Fibroblast of skin of abdomen (primary cell): ENCODE results near the gene TMEM236.

Experiments used
- DNase-seq: peaks from one replicate; pipeline ENCODE4 v3.0.0-alpha.2; 2013

The TMEM236 gene

DNA sequence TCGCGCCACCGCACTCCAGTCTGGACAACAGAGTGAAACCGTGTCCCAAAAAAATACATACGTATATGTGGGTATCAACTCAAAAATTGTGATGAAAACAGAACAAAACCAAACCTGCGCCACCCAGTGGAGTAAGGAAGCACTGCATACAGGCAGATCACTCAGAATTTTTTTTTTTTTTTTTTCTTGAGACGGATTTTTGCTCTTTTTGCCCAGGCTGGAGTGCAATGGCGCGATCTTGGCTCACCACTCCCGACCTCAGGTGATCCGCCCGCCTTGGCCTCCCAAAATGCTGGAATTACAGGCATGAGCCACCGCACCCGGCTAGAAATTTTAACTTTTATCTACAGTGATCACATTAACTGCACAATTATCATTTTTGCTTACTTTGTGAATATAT is 9.1 kb upstream of the TMEM236 start:
- peak; percentile 52 for DNase-seq

DNA sequence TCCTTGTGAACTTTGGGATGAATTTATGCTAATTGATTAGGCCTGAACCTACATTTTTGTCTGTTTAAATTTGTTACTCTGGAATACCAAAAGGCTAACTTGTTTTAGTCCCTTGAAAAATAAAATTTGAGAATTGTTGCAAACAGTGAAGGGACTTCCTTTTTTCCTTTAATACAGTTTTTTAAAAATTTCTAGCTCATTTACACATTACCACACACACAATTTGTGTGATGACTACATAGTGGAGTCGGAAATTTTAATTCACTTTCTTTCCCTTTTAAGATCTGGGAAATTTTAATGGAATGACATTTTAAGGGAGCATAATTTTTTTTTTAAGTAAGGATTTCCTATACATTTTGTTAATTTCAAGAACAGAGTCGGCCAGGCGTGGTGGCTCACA is 8.6 kb upstream of the TMEM236 start:
- no peak for DNase-seq

GRCh38 chr10:17744341-17744861 is 7.6 kb upstream of the TMEM236 start:
- no peak for DNase-seq

- DNase-seq: peak; percentile 12
These were observed 4.0 kb upstream of the TMEM236 start for GRCh38 chr10:17747883-17748550.

DNA sequence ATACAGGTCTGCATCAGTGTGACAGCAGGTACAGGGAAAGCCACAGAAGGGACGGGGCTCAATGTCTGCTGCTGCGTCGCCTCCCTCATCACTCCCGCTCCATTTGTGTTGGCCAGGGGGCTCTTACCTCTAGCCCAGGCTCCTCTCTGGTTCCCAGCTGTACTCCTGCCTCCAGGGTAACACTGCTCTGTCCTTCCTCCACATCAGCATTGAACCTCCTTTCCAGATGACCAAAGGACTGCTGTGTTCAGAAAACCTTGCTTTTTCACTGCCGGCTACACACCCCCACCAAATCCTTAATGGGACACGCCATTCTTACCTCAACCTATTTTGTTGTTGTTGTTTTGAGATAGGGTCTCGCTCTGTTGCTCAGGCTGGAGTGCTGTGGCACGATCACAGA is 2.1 kb upstream of the TMEM236 start:
- DNase-seq: no peak

GRCh38 chr10:17756557-17757217 is 4.7 kb downstream of the TMEM236 start:
- DNase-seq: no peak

- DNase-seq: peak; percentile 13
These were observed 6.2 kb downstream of the TMEM236 start for GRCh38 chr10:17758200-17758599.

- no peak for DNase-seq
These were observed 6.9 kb downstream of the TMEM236 start for GRCh38 chr10:17758896-17759295.

- no peak for DNase-seq
These were observed 12.1 kb downstream of the TMEM236 start for GRCh38 chr10:17764142-17764541.

DNA sequence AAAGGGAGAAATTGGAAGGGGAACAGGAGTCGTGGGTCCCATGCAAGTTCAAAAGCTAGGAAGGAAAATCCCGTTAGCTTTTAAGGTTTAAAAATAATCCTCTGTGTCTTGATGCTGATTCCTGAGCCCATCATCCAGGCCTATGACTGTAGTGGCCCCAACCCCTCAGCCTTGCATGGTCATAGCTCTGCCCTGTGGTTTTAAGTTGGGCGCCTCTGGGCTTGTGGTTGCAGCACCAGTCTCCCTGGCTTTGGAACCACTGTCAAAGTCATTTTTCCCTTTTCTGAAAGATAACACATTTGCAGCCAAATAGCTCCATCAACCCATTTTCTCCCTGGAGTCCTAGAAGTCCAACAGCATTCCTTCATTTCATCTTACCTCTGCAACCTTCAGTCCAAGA is 13.6 kb downstream of the TMEM236 start:
- DNase-seq: no peak

- no peak for DNase-seq
These were observed 14.7 kb downstream of the TMEM236 start for GRCh38 chr10:17766731-17767130.

DNA sequence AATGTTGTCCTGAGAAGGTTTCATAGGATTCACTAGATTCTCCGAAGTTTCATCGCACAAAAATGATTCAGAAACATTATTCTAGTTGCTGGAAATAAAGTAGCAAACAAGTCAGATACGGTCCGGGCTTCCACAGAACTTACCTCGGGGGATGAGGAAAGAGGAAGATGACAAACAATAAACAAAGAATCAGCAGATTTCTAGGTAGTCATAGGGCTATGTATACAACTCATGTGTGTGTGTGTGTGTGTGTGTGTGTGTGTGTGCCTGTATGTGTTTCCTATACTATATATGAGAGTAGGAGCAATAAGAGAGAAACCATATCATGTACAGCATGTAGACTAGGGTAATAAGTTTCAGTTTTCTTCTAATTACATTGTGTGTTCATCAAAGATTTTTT is 16.5 kb downstream of the TMEM236 start:
- DNase-seq: no peak

DNA sequence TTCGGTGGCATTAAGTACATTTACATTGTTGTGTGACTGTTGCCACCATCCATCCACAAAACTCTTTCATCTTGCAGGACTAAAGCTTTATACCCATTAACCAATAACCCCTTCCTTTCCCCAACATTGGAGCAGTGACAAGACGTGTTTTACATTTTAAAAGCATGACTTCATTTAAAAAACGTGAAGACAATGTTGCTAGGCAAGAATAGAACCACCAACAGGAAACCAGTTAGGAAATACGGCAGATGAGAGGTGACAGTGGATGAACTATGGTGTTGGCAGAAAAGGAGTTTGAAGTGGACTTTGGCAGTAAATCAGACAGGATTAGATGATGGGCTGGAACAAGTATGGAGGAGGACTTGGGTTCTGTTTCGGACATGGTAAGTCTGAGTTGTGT is 17.0 kb downstream of the TMEM236 start:
- DNase-seq: peak; percentile 56

DNA sequence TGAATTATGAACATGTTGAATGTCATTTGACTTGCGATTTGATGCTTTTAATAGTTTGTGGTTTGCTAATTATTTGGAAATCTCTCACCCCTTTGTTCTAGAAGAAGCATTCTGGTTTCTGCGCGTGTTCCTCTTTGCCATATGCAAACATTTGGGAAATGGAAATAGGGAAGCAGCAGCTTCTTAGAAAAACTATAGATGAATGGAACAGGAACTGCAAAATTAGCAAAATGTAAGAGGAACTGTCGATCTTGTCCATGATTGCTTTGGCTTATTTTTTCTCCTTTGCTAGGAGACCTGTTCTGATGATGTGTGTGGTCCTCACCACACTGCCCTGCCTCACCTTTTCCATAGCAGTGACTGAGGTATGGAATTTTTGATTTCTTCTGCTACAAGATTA is 19.0 kb downstream of the TMEM236 start:
- DNase-seq: no peak

DNA sequence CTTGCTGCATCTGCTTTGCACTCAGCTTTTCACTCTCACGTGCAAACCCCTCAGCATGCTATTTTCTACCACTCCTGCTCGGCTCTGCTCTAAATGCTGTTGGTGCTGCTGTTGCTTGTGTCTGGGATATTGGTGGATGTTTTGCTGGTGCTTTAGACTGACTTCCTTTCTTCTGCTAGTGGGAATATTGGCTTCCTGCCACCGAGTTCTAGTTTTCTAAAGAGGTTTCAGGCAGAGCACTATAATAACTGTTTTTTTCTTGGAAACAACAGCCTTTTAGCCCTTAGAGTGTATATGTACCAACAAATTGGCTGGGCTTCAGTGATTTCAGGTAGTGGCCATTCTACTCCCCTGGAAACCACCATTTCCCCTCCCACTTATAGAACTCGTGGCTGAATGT is 27.8 kb downstream of the TMEM236 start:
- no peak for DNase-seq

GRCh38 chr10:17780727-17781126 is 28.7 kb downstream of the TMEM236 start:
- DNase-seq: no peak

DNA sequence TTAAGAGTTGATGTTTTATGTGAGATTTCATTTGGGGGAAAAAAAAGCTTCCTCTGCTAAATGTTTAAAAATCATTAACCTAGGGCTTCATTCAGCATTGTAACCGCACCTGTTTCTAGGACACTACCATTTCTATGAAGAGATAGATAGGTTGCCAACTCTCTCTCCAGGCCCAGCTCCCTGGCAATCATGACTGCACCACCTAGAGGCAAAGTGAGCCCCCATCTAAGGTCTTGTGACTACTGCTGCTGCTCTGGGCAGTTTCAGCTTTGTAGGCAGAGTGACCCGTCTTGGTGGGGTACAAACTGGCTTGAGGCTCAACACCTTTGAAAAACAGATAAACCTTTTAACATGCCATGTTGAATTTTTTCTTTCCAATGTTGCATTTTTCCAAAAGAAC is 29.9 kb downstream of the TMEM236 start:
- DNase-seq: no peak

- peak; percentile 47 for DNase-seq
These were observed 31.1 kb downstream of the TMEM236 start for GRCh38 chr10:17782921-17783665.

- DNase-seq: no peak
These were observed 31.8 kb downstream of the TMEM236 start for GRCh38 chr10:17783751-17784150.

DNA sequence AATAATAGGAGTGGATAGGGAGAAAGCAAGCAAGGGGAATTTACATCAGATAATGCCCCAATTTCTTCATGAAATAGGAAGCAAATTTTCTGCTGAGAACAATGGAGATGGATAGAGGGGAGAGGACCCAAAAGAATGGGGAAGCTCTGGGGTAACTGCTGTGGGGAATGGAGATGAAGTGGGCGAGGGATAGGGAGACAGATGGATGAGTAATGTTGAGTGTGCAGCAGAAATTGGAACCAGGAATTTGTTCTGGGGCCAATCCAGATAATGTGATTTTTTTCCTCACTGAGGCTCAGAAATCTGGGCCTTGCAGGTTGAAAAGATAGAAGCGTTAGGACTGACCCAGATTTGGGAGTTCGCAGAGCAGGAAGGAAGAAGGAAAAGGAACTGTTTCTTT is 32.7 kb downstream of the TMEM236 start:
- DNase-seq: peak; percentile 69

GRCh38 chr10:17785276-17785930 is 33.4 kb downstream of the TMEM236 start:
- DNase-seq: no peak

GRCh38 chr10:17787087-17787961 is 35.3 kb downstream of the TMEM236 start:
- peak; percentile 95 for DNase-seq
